Stimulated activated CD8-positive, alpha-beta memory T cell treated with anti-CD3 and anti-CD28 coated beads, Interleukin-15, amount 100 ng/mL, for 1 hour (primary cell): ENCODE data around the gene GPR37.

Source experiments
- DNase-seq: peaks from one replicate; pipeline ENCODE4 v3.0.0-alpha.2; 2020; ENCODE audit warnings: low read depth

GPR37 gene

GRCh38 chr7:124765401-124766352, at the start of gene GPR37:
Gene GPR37, minus strand, starts transcription at chr7:124765792. Its CDS starts 816 bp downstream, at chr7:124764976.
- no peak for DNase-seq

- no peak for DNase-seq
Observed at GRCh38 chr7:124813994-124814798, 48.6 kb upstream of the GPR37 start.

- DNase-seq = no peak
Observed at GRCh38 chr7:124812764-124813163, 47.2 kb upstream of the GPR37 start.

- DNase-seq = no peak
Observed at GRCh38 chr7:124811341-124811740, 45.7 kb upstream of the GPR37 start.

GRCh38 chr7:124810605-124811004, 45.0 kb upstream of the GPR37 start:
- DNase-seq = no peak

GRCh38 chr7:124808206-124808605, 42.6 kb upstream of the GPR37 start:
- DNase-seq = no peak

GRCh38 chr7:124801330-124801895, 35.8 kb upstream of the GPR37 start:
- DNase-seq = no peak

GRCh38 chr7:124800386-124800785, 34.8 kb upstream of the GPR37 start:
- no peak for DNase-seq

GRCh38 chr7:124799448-124799847, 33.9 kb upstream of the GPR37 start:
- no peak for DNase-seq

GRCh38 chr7:124796771-124797170, 31.2 kb upstream of the GPR37 start:
- DNase-seq = no peak

GRCh38 chr7:124792696-124793095, 27.1 kb upstream of the GPR37 start:
- no peak for DNase-seq

GRCh38 chr7:124792002-124792401, 26.4 kb upstream of the GPR37 start:
- DNase-seq = no peak

GRCh38 chr7:124791426-124791825, 25.8 kb upstream of the GPR37 start:
- DNase-seq = no peak

GRCh38 chr7:124790645-124791044, 25.1 kb upstream of the GPR37 start:
- no peak for DNase-seq

GRCh38 chr7:124785994-124786393, 20.4 kb upstream of the GPR37 start:
- DNase-seq = no peak

GRCh38 chr7:124784879-124785818, 19.6 kb upstream of the GPR37 start:
- DNase-seq = no peak

GRCh38 chr7:124783271-124783670, 17.7 kb upstream of the GPR37 start:
- no peak for DNase-seq

- no peak for DNase-seq
Observed at GRCh38 chr7:124781907-124782734, 16.5 kb upstream of the GPR37 start.

- DNase-seq = no peak
Observed at GRCh38 chr7:124781418-124781817, 15.8 kb upstream of the GPR37 start.

GRCh38 chr7:124780608-124781007, 15.0 kb upstream of the GPR37 start:
- DNase-seq = no peak

GRCh38 chr7:124780056-124780455, 14.5 kb upstream of the GPR37 start:
- DNase-seq = no peak
